Measurements from ENCODE around the gene LRP1B.

DNA sequence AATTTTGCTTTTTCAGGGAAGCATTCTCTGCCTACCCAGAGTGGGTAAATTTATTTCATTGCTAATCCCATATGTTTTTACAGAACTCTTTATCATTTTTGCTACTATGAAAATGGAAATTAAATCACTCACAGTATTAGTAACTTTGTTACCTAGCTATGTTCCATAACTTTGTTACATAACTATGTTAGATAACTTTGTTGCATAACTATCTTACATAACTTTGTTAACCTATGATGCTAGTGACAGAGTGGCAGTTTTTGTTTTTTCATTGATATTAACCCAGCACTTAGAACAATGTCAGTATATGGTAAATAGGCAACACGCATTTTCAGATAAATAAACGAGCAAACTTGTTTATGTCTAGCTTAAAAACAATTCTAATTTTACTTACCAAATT lies 286.6 kb downstream of the LRP1B start:
- TF ChIP-seq, protein P1, sequence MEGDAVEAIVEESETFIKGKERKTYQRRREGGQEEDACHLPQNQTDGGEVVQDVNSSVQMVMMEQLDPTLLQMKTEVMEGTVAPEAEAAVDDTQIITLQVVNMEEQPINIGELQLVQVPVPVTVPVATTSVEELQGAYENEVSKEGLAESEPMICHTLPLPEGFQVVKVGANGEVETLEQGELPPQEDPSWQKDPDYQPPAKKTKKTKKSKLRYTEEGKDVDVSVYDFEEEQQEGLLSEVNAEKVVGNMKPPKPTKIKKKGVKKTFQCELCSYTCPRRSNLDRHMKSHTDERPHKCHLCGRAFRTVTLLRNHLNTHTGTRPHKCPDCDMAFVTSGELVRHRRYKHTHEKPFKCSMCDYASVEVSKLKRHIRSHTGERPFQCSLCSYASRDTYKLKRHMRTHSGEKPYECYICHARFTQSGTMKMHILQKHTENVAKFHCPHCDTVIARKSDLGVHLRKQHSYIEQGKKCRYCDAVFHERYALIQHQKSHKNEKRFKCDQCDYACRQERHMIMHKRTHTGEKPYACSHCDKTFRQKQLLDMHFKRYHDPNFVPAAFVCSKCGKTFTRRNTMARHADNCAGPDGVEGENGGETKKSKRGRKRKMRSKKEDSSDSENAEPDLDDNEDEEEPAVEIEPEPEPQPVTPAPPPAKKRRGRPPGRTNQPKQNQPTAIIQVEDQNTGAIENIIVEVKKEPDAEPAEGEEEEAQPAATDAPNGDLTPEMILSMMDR (IDR thresholded peaks at IDR 0.05): no peak
- TF ChIP-seq EZH2 (IDR thresholded peaks at IDR 0.05; ENCODE audit: borderline replicate concordance, insufficient read depth, low read depth, low read length, poor library complexity, severe bottlenecking): no peak
